ENCODE measurements around the gene ASTL.

The ASTL gene

GRCh38 chr2:96130483-96130882 is 7.8 kb downstream of the ASTL start:
- DNase-seq (ENCODE audit: low spot score), result no peak

GRCh38 chr2:96129528-96130120 is 8.7 kb downstream of the ASTL start:
- no peak for DNase-seq (ENCODE audit: low spot score)

- DNase-seq (ENCODE audit: low spot score), result no peak
Observed at GRCh38 chr2:96128456-96128855, 9.8 kb downstream of the ASTL start.

GRCh38 chr2:96124406-96125265 is 13.7 kb downstream of the ASTL start:
- no peak for DNase-seq (ENCODE audit: low spot score)

- DNase-seq (ENCODE audit: low spot score), result no peak
Observed at GRCh38 chr2:96123936-96124335, 14.4 kb downstream of the ASTL start.

GRCh38 chr2:96123290-96123689 is 15.0 kb downstream of the ASTL start:
- no peak for DNase-seq (ENCODE audit: low spot score)

- DNase-seq (ENCODE audit: low spot score), result no peak
Observed at GRCh38 chr2:96122391-96122790, 15.9 kb downstream of the ASTL start.

- no peak for DNase-seq (ENCODE audit: low spot score)
Observed at GRCh38 chr2:96121414-96121813, 16.9 kb downstream of the ASTL start.

- no peak for DNase-seq (ENCODE audit: low spot score)
Observed at GRCh38 chr2:96120991-96121390, 17.3 kb downstream of the ASTL start.

GRCh38 chr2:96120091-96120720 is 18.1 kb downstream of the ASTL start:
- no peak for DNase-seq (ENCODE audit: low spot score)

- DNase-seq (ENCODE audit: low spot score), result no peak
Observed at GRCh38 chr2:96119389-96119751, 18.9 kb downstream of the ASTL start.

GRCh38 chr2:96118698-96119388 is 19.5 kb downstream of the ASTL start:
- DNase-seq (ENCODE audit: low spot score), result no peak

- DNase-seq (ENCODE audit: low spot score), result no peak
Observed at GRCh38 chr2:96117701-96118588, 20.4 kb downstream of the ASTL start.

GRCh38 chr2:96116879-96117533 is 21.3 kb downstream of the ASTL start:
- DNase-seq (ENCODE audit: low spot score), result peak; percentile 96

GRCh38 chr2:96116424-96116878 is 21.9 kb downstream of the ASTL start, which contains the start of gene ADRA2B:
ADRA2B (minus strand) TSS chr2:96116571; CDS start chr2:96116149, 422 bp downstream.
- DNase-seq (ENCODE audit: low spot score), result peak; percentile 71

GRCh38 chr2:96115631-96116423 is 22.5 kb downstream of the ASTL start:
- DNase-seq (ENCODE audit: low spot score), result no peak

GRCh38 chr2:96114903-96115581 is 23.3 kb downstream of the ASTL start:
- no peak for DNase-seq (ENCODE audit: low spot score)

- DNase-seq (ENCODE audit: low spot score), result no peak
Observed at GRCh38 chr2:96114546-96114902, 23.8 kb downstream of the ASTL start.

GRCh38 chr2:96113951-96114350 is 24.4 kb downstream of the ASTL start:
- DNase-seq (ENCODE audit: low spot score), result no peak

- no peak for DNase-seq (ENCODE audit: low spot score)
Observed at GRCh38 chr2:96113367-96113677, 25.0 kb downstream of the ASTL start.
